NCI-H2107 treated with DMSO at 0.1 percent for 48 hours (cell line): ENCODE results near the gene KANK4.

Source experiments
- DNase-seq: peaks from one replicate; lab custom pipeline; 2025; ENCODE audit not compliant: unreplicated experiment; lab: John Stamatoyannopoulos, UW

Gene KANK4

GRCh38 chr1:62212411-62212810 is 106.8 kb downstream of the KANK4 start:
- no peak for DNase-seq

- DNase-seq = no peak
Measured at GRCh38 chr1:62210960-62211359, 108.3 kb downstream of the KANK4 start.

GRCh38 chr1:62209931-62210595 is 109.2 kb downstream of the KANK4 start:
- DNase-seq = no peak

GRCh38 chr1:62208970-62209369 is 110.3 kb downstream of the KANK4 start:
- no peak for DNase-seq

- no peak for DNase-seq
Measured at GRCh38 chr1:62208087-62208486, 111.1 kb downstream of the KANK4 start.

GRCh38 chr1:62207187-62207586 is 112.0 kb downstream of the KANK4 start:
- no peak for DNase-seq

GRCh38 chr1:62198781-62199125 is 120.5 kb downstream of the KANK4 start:
- DNase-seq = no peak

- no peak for DNase-seq
Measured at GRCh38 chr1:62198069-62198780, 121.0 kb downstream of the KANK4 start.

GRCh38 chr1:62196086-62196690 is 123.0 kb downstream of the KANK4 start:
- DNase-seq = no peak

- DNase-seq = no peak
Measured at GRCh38 chr1:62194651-62195544, 124.3 kb downstream of the KANK4 start, which contains the start of gene L1TD1. Gene L1TD1, plus strand, starts transcription at chr1:62194849. Its CDS starts 11,780 bp downstream, at chr1:62206629.

GRCh38 chr1:62188111-62188510 is 131.1 kb downstream of the KANK4 start:
- DNase-seq = no peak

GRCh38 chr1:62187548-62187947 is 131.7 kb downstream of the KANK4 start:
- no peak for DNase-seq
